ENCODE measurements around the gene FAM181B.

DNA sequence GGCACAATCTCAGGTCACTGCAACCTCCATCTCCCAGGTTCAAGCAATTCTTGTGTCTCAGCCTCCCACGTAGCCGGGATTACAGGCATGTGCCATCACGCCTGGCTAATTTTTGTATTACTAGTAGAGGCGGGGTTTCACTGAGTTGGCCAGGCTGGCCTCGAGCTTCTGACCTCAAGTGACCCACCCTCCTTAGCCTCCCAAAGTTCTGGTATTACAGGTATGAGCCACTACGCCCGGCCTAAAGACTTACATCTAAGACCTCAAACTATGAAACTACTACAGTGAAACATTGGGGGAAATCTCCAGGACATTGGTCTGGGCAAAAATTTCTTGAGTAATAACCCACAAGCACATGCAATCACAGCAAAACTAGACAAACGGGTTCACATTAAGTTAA lies 13.8 kb upstream of the FAM181B start:
- TF ChIP-seq CTCF (conservative IDR thresholded peaks at IDR 0.05 in 1 of 2, IDR thresholded peaks at IDR 0.05 in 1 of 2; ENCODE audit: low read depth in 1 of 2, low read length in 2 of 2): no peak
- TF ChIP-seq EZH2 (IDR thresholded peaks at IDR 0.05; ENCODE audit: low read length, missing control alignments): no peak

All from fibroblast of lung (primary cell).